Psoas muscle (tissue), 8 donors: ENCODE results near the gene GALNT8. TPM values are rescaled to one million over a fixed set of nuclear protein-coding genes. Genes with fewer than 3 reads are reported as not detected.

Experiments
- ATAC-seq, 4 donors: fragments of 200-7000 bp; cut with Tn5 transposase; one replicate each; pipeline ENCODE4 v1.9.1; 2020; ENCODE audit warnings: moderate library complexity in 3 of 4, mild to moderate bottlenecking in 2 of 4
- DNase-seq, 2 donors: peaks; one replicate each; pipeline ENCODE4 v3.0.0-alpha.2; 2020
- H3K27ac ChIP-seq: fragments of 200-600 bp; one replicate; pipeline ENCODE4 v1.8.0; 2022
- H3K27me3 ChIP-seq, 3 donors: fragments of 200-600 bp in 1 of 3; one replicate each; pipeline versions ENCODE4 v1.6.1 to v1.8.0; 2013 to 2022; ENCODE audit warnings: low read length in 2 of 3, mild to moderate bottlenecking in 2 of 3, moderate library complexity in 1 of 3; ENCODE audit not compliant: insufficient read depth in 3 of 3
- H3K36me3 ChIP-seq, 2 donors: fragments of 200-600 bp in 1 of 2; one replicate each; pipeline versions ENCODE4 v1.6.1 to v1.8.0; 2013 to 2022; ENCODE audit warnings: low read depth in 1 of 2, mild to moderate bottlenecking in 1 of 2, moderate library complexity in 1 of 2; ENCODE audit not compliant: insufficient read depth in 1 of 2
- H3K4me1 ChIP-seq: fragments of 200-600 bp; one replicate; pipeline ENCODE4 v1.8.0; 2022
- H3K4me3 ChIP-seq: fragments of 200-600 bp; one replicate; pipeline ENCODE4 v1.8.0; 2022; ENCODE audit warnings: mild to moderate bottlenecking
- H3K9me3 ChIP-seq: fragments of 200-600 bp; one replicate; pipeline ENCODE4 v1.8.0; 2022
- CTCF ChIP-seq: fragments of 200-600 bp; IDR thresholded peaks from one replicate; pipeline ENCODE4 v1.8.0; 2022; ENCODE audit warnings: antibody characterized with exemption
- WGBS, 3 donors: extraction: QIAGEN DNeasy Blood & Tissue Kit; methylation state at CpG; one replicate each; pipeline versions ENCODE4 v1.1.6 to v1.1.7; 2013; 5-methylcytosine and 5-hydroxymethylcytosine counted together
- intact Hi-C, 2 donors: fragments of 100-400 bp; cut with DNase I; formaldehyde crosslinking; loops; one replicate each; pipeline versions ENCODE4 v1.11.0 to v1.14.2; 2022
- polyA plus RNA-seq, 3 donors: library from polyadenylated mRNA; stranded (reverse); fragments of 200-250 nt; gene quantifications; one replicate each; pipeline ENCODE4 v1.2.3, GENCODE V29; 2013
- total RNA-seq, 4 donors: library from RNA; stranded (reverse); fragmentation: NEBNext Ultra II Directional in 2 of 4; extraction: Animal tissue kit (Norgen Biotek cat#: 25700) in 2 of 4; gene quantifications; one replicate each; pipeline versions ENCODE4 v1.2.1 to v1.2.4, GENCODE V29; 2021 to 2023
- donor health status: healthy with polysubstance abuse.
- donor health status: DM: no; HTN: no; CAD: no; lungs with moderate emphysema.
- donor health status: Bipolar disorder and iron deficiency.
- donor health status: healthy.
- donor health status: DM: yes; HTN: yes; CAD: no.
- donor health status: DM: no; HTN: no; CAD: no.
- donor health status: DM: no; HTN: no; CAD: no.
- donor health status: DM: yes; HTN: yes; CAD: no.

The GALNT8 gene
- total and polyA plus RNA-seq, 7 donors, result 0.11 to 0.89 (median 0.26) TPM

GRCh38 chr12:4690760-4691159, 29.4 kb upstream of the GALNT8 start:
- ATAC-seq (no peak), DNase-seq (no peak)
- Histone ChIP-seq H3K27me3 (no peaks in the 10 kb centered on the region), H3K4me3 (no peak overlapping the region), H3K27ac (no peak overlapping the region), H3K4me1 (no peaks in the 10 kb centered on the region), H3K36me3 (peaks cover 15 to 54% of the 10 kb centered on the region in 2 donors), H3K9me3 (no peaks in the 10 kb centered on the region)
- intact Hi-C loops, result no loop called here
- TF ChIP-seq CTCF, result no peak
- WGBS, 3 donors, result 94 to 99% (median 96%) methylated on average over 5 of the region's 5 CpGs

GRCh38 chr12:4700621-4701026, 19.6 kb upstream of the GALNT8 start:
- intact Hi-C loops, result no loop called here
- TF ChIP-seq CTCF, result no peak
- 59 to 64% (median 60%) methylated on average over 10 of the region's 10 CpGs for WGBS, 3 donors
- Histone ChIP-seq H3K4me1 (no peaks in the 10 kb centered on the region), H3K27ac (peak overlapping the region; percentile 24), H3K4me3 (no peak overlapping the region), H3K36me3 (no peaks in the 10 kb centered on the region), H3K9me3 (no peaks in the 10 kb centered on the region), H3K27me3 (no peaks in the 10 kb centered on the region)
- DNase-seq (peak; percentile 69 to 71), ATAC-seq (peak in 3 of 4 donors; percentile 54 to 69 (median 66))

- intact Hi-C loops, result no loop called here
- H3K9me3 ChIP-seq, result no peaks in the 10 kb centered on the region
- 63 to 71% (median 68%) methylated on average over 8 of the region's 8 CpGs for WGBS, 3 donors
- ATAC-seq (peak in 2 of 4 donors; percentile 42 to 58), DNase-seq (peak; percentile 22 to 55)
- no peaks in the 10 kb centered on the region for H3K4me1 ChIP-seq
- H3K4me3 ChIP-seq, result no peak overlapping the region
- no peaks in the 10 kb centered on the region for H3K27me3 ChIP-seq
- TF ChIP-seq CTCF, result no peak
- peak overlapping the region; percentile 24 for H3K27ac ChIP-seq
- no peaks in the 10 kb centered on the region for H3K36me3 ChIP-seq
Measured at GRCh38 chr12:4701395-4702190, 18.6 kb upstream of the GALNT8 start.

- WGBS, 3 donors, result 88 to 99% (median 98%) methylated on average over 5 of the region's 5 CpGs
- intact Hi-C loops, result no loop called here
- Histone ChIP-seq H3K4me1 (no peaks in the 10 kb centered on the region), H3K27ac (no peak overlapping the region), H3K36me3 (no peaks in the 10 kb centered on the region), H3K27me3 (no peaks in the 10 kb centered on the region), H3K4me3 (no peak overlapping the region), H3K9me3 (no peaks in the 10 kb centered on the region)
- no peak for TF ChIP-seq CTCF
- DNase-seq (no peak), ATAC-seq (no peak)
Measured at GRCh38 chr12:4703676-4704075, 16.5 kb upstream of the GALNT8 start.

GRCh38 chr12:4705824-4706223, 14.4 kb upstream of the GALNT8 start:
- H3K27ac ChIP-seq, result no peak overlapping the region
- intact Hi-C loops, result no loop called here
- H3K27me3 ChIP-seq, result no peaks in the 10 kb centered on the region
- no peaks in the 10 kb centered on the region for H3K4me1 ChIP-seq
- DNase-seq (no peak), ATAC-seq (no peak)
- no peak for TF ChIP-seq CTCF
- H3K4me3 ChIP-seq, result no peak overlapping the region
- no peaks in the 10 kb centered on the region for H3K36me3 ChIP-seq
- H3K9me3 ChIP-seq, result no peaks in the 10 kb centered on the region
